ENCODE data around the gene FRMPD3.

The FRMPD3 gene

GRCh38 chrX:107482046-107482445, 32.6 kb downstream of the FRMPD3 start:
- no peak for DNase-seq

- DNase-seq = no peak
Measured at GRCh38 chrX:107484002-107484726, 34.7 kb downstream of the FRMPD3 start.

DNA sequence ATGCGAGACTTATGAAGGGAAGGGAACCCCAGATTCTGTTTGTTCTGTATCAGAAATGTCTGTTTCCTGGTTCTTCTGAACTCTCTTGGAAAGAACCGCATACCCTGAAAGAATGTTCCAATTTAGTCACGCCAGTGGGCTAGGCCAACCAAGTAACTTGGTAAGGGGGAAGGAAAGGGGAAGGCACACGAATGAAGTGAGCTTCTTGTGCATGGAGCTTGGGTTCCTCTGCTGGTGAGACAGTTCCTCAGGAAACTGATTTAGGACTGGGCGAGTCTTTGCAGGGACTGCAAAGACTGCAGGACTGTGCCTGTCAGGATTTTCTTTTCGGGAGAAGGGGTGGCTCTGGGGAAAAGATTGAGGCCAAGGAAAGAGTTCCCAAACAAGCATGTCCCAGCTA, 35.6 kb downstream of the FRMPD3 start:
- DNase-seq = no peak

DNA sequence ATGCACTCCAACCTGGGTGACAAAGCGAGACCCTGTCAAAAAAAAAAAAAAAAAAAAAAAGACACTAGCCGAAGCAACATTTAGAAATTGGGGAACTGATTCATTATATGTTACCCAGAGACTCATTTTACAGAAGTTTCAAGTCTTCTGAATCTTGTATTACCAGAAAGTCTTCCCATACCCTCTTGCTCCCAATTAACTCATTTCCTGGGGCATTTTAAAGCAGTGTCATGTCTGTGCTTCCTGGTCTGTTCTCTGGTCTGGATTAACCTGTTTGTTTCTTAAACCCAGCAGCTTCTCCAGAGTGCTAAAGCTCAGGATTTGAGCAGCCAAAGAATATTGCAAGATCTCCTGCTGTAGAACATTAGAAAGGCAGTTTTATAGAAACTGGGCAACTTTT, 43.7 kb downstream of the FRMPD3 start:
- DNase-seq = no peak

GRCh38 chrX:107496786-107497185, 47.3 kb downstream of the FRMPD3 start:
- no peak for DNase-seq
